Measurements from ENCODE around the gene SERPINH1. TPM values are rescaled to one million over a fixed set of nuclear protein-coding genes. Genes with fewer than 3 reads are reported as not detected.

SERPINH1 gene
- total and polyA plus RNA-seq, 4 donors: 112 to 585 (median 287) TPM

- H3K36me3 ChIP-seq (ENCODE audit: control insufficient read depth in 4 of 4, insufficient read depth in 4 of 4, low read length in 4 of 4): no peaks in the 10 kb centered on the region
- peaks cover 0 to 11% (median 3%) of the 10 kb centered on the region in 5 donors for H3K4me1 ChIP-seq (ENCODE audit: control insufficient read depth in 5 of 5, insufficient read depth in 5 of 5, low read length in 5 of 5)
- H3K27me3 ChIP-seq (ENCODE audit: control insufficient read depth in 3 of 3, insufficient read depth in 3 of 3, low read length in 2 of 3): no peaks in the 10 kb centered on the region
- ATAC-seq (ENCODE audit: insufficient read depth, low FRiP score) (no peak), DNase-seq (no peak)
- H3K27ac ChIP-seq (ENCODE audit: low read depth in 1 of 2, low read length in 1 of 2): no peak overlapping the region
- WGBS, 2 donors: 35 to 66% methylated on average over 1 of the region's 1 CpG
- no peak overlapping the region for H3K4me3 ChIP-seq
- TF ChIP-seq CTCF (IDR thresholded peaks at IDR 0.05; ENCODE audit: control extremely low read depth, extremely low read depth): no peak
- H3K9me3 ChIP-seq (ENCODE audit: control insufficient read depth in 4 of 4, insufficient read depth in 3 of 4, low read length in 3 of 4): no peaks in the 10 kb centered on the region
- no peak overlapping the region for H3K9ac ChIP-seq (ENCODE audit: insufficient read depth in 1 of 2, low read length in 2 of 2)
Measured at GRCh38 chr11:75535071-75535470, 27.0 kb upstream of the SERPINH1 start.

GRCh38 chr11:75536786-75537641, 25.0 kb upstream of the SERPINH1 start:
- Histone ChIP-seq H3K27ac (ENCODE audit: low read depth in 1 of 2, low read length in 1 of 2) (no peak overlapping the region), H3K4me3 (no peak overlapping the region), H3K27me3 (ENCODE audit: control insufficient read depth in 3 of 3, insufficient read depth in 3 of 3, low read length in 2 of 3) (no peaks in the 10 kb centered on the region), H3K9ac (ENCODE audit: insufficient read depth in 1 of 2, low read length in 2 of 2) (no peak overlapping the region), H3K9me3 (ENCODE audit: control insufficient read depth in 4 of 4, insufficient read depth in 3 of 4, low read length in 3 of 4) (no peaks in the 10 kb centered on the region), H3K36me3 (ENCODE audit: control insufficient read depth in 4 of 4, insufficient read depth in 4 of 4, low read length in 4 of 4) (no peaks in the 10 kb centered on the region), H3K4me1 (ENCODE audit: control insufficient read depth in 5 of 5, insufficient read depth in 5 of 5, low read length in 5 of 5) (peaks cover 0 to 11% (median 3%) of the 10 kb centered on the region in 5 donors)
- ATAC-seq (ENCODE audit: insufficient read depth, low FRiP score) (no peak), DNase-seq (no peak)
- TF ChIP-seq CTCF (IDR thresholded peaks at IDR 0.05; ENCODE audit: control extremely low read depth, extremely low read depth): no peak
- WGBS, 2 donors: 51 to 56% methylated on average over 13 of the region's 13 CpGs

- Histone ChIP-seq H3K4me3 (no peak overlapping the region), H3K36me3 (ENCODE audit: control insufficient read depth in 4 of 4, insufficient read depth in 4 of 4, low read length in 4 of 4) (no peaks in the 10 kb centered on the region), H3K4me1 (ENCODE audit: control insufficient read depth in 5 of 5, insufficient read depth in 5 of 5, low read length in 5 of 5) (peaks cover 0 to 11% (median 0%) of the 10 kb centered on the region in 5 donors), H3K27ac (ENCODE audit: low read depth in 1 of 2, low read length in 1 of 2) (no peak overlapping the region), H3K9ac (ENCODE audit: insufficient read depth in 1 of 2, low read length in 2 of 2) (no peak overlapping the region), H3K27me3 (ENCODE audit: control insufficient read depth in 3 of 3, insufficient read depth in 3 of 3, low read length in 2 of 3) (no peaks in the 10 kb centered on the region), H3K9me3 (ENCODE audit: control insufficient read depth in 4 of 4, insufficient read depth in 3 of 4, low read length in 3 of 4) (no peaks in the 10 kb centered on the region)
- TF ChIP-seq CTCF (IDR thresholded peaks at IDR 0.05; ENCODE audit: control extremely low read depth, extremely low read depth): no peak
- ATAC-seq (ENCODE audit: insufficient read depth, low FRiP score) (no peak), DNase-seq (no peak)
- 76 to 86% methylated on average over 5 of the region's 5 CpGs for WGBS, 2 donors
Measured at GRCh38 chr11:75537740-75538139, 24.3 kb upstream of the SERPINH1 start.

Data from lung (tissue), 12 donors.